Activated CD8-positive, alpha-beta memory T cell treated with anti-CD3 and anti-CD28 coated beads, Interleukin-2, amount 50 U/mL, for 24 hours (primary cell): ENCODE data around the gene PRDM16.
A peak's percentile ranks its signal among the peaks of the same experiment; 100 is the strongest.

Experiments
- DNase-seq: peaks from one replicate; pipeline ENCODE4 v3.0.0-alpha.2; 2020; ENCODE audit errors: extremely low read depth

The PRDM16 gene

DNA sequence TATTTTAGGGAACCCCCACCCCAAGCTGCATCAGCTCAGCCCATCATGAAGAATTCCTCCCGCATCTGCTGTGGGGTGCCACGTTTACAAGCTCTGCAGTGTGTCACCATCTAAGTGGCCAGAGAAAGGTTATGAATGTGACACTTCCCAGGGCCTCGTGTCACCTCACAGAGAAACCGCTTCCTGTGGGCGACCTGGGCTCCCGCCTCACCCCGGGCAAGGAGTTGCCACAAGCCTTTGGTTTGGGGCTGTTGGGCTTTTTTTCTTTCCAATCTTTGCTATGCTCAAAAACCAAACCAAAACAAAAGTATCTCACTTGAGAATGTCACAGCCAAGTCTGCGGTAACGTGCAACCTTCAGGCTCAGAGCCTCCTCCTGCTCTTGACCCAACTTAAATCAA, 303.3 kb downstream of the PRDM16 start:
- DNase-seq: no peak

- no peak for DNase-seq
These were observed 304.2 kb downstream of the PRDM16 start for GRCh38 chr1:3373175-3373574.

GRCh38 chr1:3373700-3374405, 304.9 kb downstream of the PRDM16 start:
- no peak for DNase-seq

- DNase-seq: no peak
These were observed 306.2 kb downstream of the PRDM16 start for GRCh38 chr1:3375245-3375644.

DNA sequence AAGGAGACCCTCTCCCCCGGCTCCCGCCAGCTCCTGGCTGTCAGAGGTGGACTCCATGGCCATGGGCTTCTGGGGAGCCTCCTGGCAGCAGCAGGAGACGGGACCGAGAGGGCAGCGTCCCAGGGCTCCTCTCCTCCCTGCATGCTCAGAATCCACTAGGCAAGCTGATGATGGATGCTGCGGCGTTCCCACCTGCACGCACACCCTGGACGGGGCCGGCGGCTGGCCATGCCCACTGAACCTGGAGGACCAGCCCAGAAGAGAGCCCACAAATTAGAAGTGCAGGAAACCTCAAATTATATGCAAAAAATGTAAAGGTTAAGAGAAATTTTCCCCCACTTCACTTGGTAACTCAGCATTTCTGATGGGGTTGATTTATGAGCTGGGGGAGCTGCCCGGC, 308.2 kb downstream of the PRDM16 start:
- no peak for DNase-seq

- no peak for DNase-seq
These were observed 308.7 kb downstream of the PRDM16 start for GRCh38 chr1:3377604-3378279.

- no peak for DNase-seq
These were observed 309.6 kb downstream of the PRDM16 start for GRCh38 chr1:3378411-3379208.

GRCh38 chr1:3379934-3380333, 310.9 kb downstream of the PRDM16 start:
- DNase-seq: no peak

GRCh38 chr1:3380469-3380868, 311.5 kb downstream of the PRDM16 start:
- DNase-seq: no peak

- DNase-seq: no peak
These were observed 312.9 kb downstream of the PRDM16 start for GRCh38 chr1:3381901-3382300.

DNA sequence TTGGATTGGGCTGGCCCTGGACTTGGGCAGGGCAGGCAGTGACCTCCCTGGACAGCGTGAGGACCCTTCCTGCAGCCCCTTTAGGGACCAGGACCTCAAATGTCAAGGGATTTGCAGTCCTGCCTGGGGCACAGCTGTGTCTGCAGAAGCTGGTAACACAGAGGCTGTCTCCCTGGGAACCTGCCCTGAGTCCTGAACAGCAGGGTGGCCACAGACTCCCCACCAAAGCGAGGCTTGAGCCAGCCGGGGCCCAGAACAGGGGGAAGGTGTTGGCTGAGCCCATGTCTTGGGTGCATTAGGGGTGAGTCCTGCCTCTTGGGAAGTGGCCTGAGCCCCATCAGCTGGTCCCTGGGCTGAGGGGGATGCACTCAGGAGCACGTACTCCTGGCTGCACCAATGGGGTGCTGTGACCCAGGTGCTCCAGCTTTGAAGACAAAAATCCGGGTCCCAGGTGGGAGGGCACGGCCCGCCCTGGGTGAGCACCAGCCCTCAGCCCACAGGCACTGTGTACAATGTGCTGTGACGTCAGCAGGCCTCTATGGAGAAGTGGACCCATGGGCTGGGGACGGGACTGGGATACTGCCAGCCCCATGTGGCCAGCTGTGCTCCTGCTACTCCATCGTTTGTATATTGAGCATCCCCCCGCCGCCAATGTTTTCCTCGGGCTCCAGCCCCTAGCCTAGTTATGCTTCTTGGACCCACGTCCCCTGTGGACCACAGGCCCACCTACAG, 313.5 kb downstream of the PRDM16 start:
- DNase-seq: no peak

DNA sequence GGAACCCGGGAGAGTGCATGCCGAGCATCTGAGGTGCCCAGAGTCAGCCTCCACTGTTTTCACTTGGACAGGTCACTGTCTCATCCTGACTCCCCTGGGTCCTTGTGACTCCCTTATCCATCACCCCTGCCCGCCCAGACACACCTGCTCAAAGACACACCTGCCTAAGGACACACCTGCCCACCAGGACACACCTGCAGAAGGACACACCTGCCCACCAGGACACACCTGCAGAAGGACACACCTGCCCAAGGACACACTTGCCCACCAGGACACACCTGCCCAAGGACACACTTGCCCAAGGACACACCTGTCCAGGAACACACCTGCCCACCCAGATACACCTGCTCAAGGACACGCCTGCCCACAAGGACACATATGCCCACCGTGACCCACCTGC, 314.7 kb downstream of the PRDM16 start:
- DNase-seq: no peak

GRCh38 chr1:3384407-3384806, 315.4 kb downstream of the PRDM16 start:
- DNase-seq: peak; percentile 1

DNA sequence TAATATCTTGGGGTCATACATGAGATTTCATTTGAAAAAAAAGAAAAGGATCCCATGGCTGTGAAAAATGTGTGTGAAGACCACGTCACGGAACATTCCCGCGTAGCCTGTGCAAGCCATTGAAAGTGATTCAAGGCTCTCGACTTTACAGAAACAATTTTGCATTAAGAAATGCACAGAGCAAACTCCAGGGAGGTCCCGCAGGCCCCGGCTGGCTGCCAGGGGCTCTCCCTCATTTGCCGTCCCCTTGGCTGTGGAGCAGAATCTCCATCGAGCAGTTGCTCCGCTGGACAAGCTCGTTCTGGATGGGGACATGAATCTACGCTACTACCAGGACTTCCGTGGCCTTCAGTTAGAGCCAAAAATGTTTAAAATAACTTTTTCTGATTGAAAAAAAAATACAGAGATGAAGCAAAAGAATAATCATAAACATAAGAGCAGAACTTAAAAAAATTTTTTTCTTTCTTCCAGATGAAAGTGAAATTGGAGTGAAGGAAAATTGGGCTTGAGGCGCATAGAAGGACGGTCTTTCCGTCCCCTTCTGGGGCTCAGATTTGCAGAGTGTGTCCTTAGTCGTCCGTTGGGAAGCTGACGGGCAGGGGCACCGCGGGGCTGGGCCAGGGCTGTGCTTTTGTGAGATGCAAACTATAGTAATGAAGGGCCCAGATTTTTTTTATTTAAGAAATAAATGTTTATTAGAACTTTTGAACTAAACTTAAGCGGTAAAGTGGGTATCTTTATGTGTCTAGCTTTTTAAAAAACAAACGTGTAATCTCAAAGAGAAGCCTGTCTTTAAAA, 317.4 kb downstream of the PRDM16 start:
- DNase-seq: no peak

- DNase-seq: no peak
These were observed 318.4 kb downstream of the PRDM16 start for GRCh38 chr1:3387401-3387800.

GRCh38 chr1:3389093-3389833, 320.3 kb downstream of the PRDM16 start:
- DNase-seq: no peak

- no peak for DNase-seq
These were observed 321.3 kb downstream of the PRDM16 start for GRCh38 chr1:3390291-3390690.

DNA sequence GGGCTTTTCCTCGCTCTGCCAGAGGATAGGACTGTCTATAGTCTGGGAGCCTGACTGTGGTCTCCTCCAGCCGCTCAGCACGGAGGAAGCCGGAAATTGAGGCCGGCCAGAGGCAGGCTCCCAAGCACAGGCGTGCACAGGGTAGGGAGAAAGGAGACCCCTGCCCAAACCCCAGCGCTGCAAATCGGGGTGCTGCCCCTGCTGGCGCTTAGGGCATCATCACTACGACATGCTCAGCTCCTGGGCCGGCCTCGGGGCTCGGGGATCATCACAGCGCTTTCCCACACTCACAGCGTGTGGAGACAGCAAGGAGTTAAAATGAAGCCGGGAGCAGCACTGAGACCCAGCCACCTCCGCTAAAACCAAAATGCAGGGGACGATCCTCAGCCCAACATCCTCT, 322.7 kb downstream of the PRDM16 start:
- no peak for DNase-seq

GRCh38 chr1:3393024-3393986, 324.3 kb downstream of the PRDM16 start:
- no peak for DNase-seq
